Measurements from ENCODE around the gene SPAG9. TPM values are rescaled to one million over a fixed set of nuclear protein-coding genes. Genes with fewer than 3 reads are reported as not detected.
"Not testable (repeated sequence)": the region's sequence is repeated elsewhere in the genome, so short reads cannot be mapped to it uniquely, and the experiment has no call there.

SPAG9 gene
- total RNA-seq, 4 donors from 2014 or later, result 85.2 to 110 (median 94.3) TPM

GRCh38 chr17:51097708-51098446 lies 22.8 kb downstream of the SPAG9 start:
- Histone ChIP-seq H3K36me3 (peaks cover 0 to 8% of the 10 kb centered on the region in 2 donors), H3K4me1 (peaks cover 0 to 71% (median 10%) of the 10 kb centered on the region in 3 donors), H3K9me3 (no peaks in the 10 kb centered on the region), H3K27ac (no peak overlapping the region), H3K27me3 (no peaks in the 10 kb centered on the region), H3K4me3 (no peak overlapping the region)
- 66 to 71% methylated on average over 3 of the region's 4 CpGs for WGBS, 2 donors (ENCODE audit: low coverage in 1 of 2)
- TF ChIP-seq POLR2AphosphoS5 (IDR thresholded peaks at IDR 0.05) (no peak), POLR2A (IDR thresholded peaks at IDR 0.05) (no peak), EP300 (IDR thresholded peaks at IDR 0.05) (no peak)
- ATAC-seq, result no peak

DNA sequence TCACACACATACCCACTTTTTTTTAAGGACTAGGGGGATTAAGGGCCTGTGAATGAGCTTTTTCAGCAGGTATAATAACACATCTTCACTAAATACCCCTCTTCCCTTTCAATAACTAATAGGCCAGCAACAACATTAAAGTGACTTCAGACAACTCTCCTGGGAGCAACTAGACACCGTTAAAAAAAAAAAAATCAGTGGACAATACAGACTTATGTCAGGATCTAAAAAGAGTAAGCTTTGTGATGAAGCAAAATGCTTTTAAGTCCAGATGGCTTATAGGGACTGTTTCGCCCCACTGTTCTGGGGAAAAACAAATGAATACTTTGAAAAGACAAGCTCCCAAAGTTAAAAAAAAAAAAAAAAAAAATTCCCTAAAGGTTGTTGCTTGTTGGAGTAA lies 29.0 kb downstream of the SPAG9 start:
- 43 to 63% methylated on average over 1 to 2 of the region's 2 CpGs for WGBS, 2 donors (ENCODE audit: low coverage in 1 of 2)
- no peak for ATAC-seq
- H3K9me3 ChIP-seq, result no peaks in the 10 kb centered on the region
- no peak overlapping the region for H3K27ac ChIP-seq
- peaks cover 0 to 54% (median 5%) of the 10 kb centered on the region in 3 donors for H3K4me1 ChIP-seq
- H3K4me3 ChIP-seq, result no peak overlapping the region
- no peaks in the 10 kb centered on the region for H3K27me3 ChIP-seq
- H3K36me3 ChIP-seq, result peaks cover 0 to 6% of the 10 kb centered on the region in 2 donors
- TF ChIP-seq, protein P1, sequence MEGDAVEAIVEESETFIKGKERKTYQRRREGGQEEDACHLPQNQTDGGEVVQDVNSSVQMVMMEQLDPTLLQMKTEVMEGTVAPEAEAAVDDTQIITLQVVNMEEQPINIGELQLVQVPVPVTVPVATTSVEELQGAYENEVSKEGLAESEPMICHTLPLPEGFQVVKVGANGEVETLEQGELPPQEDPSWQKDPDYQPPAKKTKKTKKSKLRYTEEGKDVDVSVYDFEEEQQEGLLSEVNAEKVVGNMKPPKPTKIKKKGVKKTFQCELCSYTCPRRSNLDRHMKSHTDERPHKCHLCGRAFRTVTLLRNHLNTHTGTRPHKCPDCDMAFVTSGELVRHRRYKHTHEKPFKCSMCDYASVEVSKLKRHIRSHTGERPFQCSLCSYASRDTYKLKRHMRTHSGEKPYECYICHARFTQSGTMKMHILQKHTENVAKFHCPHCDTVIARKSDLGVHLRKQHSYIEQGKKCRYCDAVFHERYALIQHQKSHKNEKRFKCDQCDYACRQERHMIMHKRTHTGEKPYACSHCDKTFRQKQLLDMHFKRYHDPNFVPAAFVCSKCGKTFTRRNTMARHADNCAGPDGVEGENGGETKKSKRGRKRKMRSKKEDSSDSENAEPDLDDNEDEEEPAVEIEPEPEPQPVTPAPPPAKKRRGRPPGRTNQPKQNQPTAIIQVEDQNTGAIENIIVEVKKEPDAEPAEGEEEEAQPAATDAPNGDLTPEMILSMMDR (IDR thresholded peaks at IDR 0.05), result no peak
- TF ChIP-seq POLR2A (IDR thresholded peaks at IDR 0.05) (no peak), POLR2AphosphoS5 (IDR thresholded peaks at IDR 0.05) (no peak), EP300 (IDR thresholded peaks at IDR 0.05) (no peak)

- not testable (repeated sequence) for H3K27ac ChIP-seq, H3K9me3 ChIP-seq, H3K27me3 ChIP-seq, H3K36me3 ChIP-seq, ATAC-seq, H3K4me3 ChIP-seq
- peaks cover 0 to 62% (median 1%) of the 10 kb centered on the region in 3 donors for H3K4me1 ChIP-seq
- WGBS, 2 donors (ENCODE audit: low coverage in 1 of 2), result 93 to 94% methylated on average over 7 to 10 of the region's 10 CpGs
Measured at GRCh38 chr17:51088868-51089267, 31.8 kb downstream of the SPAG9 start.

- Histone ChIP-seq H3K9me3 (no peaks in the 10 kb centered on the region), H3K4me1 (peaks cover 0 to 56% (median 0%) of the 10 kb centered on the region in 3 donors), H3K27ac (no peak overlapping the region), H3K4me3 (no peak overlapping the region), H3K36me3 (peaks cover 0 to 5% of the 10 kb centered on the region in 2 donors), H3K27me3 (no peaks in the 10 kb centered on the region)
- TF ChIP-seq EP300 (IDR thresholded peaks at IDR 0.05) (no peak), POLR2AphosphoS5 (IDR thresholded peaks at IDR 0.05) (no peak), POLR2A (IDR thresholded peaks at IDR 0.05) (no peak)
- TF ChIP-seq, protein P1 (IDR thresholded peaks at IDR 0.05), result no peak
- WGBS, 2 donors (ENCODE audit: low coverage in 1 of 2), result 78 to 93% methylated on average over 5 to 9 of the region's 9 CpGs
- ATAC-seq, result no peak
Measured at GRCh38 chr17:51088287-51088686, 32.4 kb downstream of the SPAG9 start.

GRCh38 chr17:51087072-51087757 lies 33.5 kb downstream of the SPAG9 start:
- H3K4me1 ChIP-seq, result peaks cover 0 to 48% (median 0%) of the 10 kb centered on the region in 3 donors
- whole genome bisulfite sequencing, 2 donors (ENCODE audit: low coverage in 1 of 2), result 12 to 16% methylated on average over 2 of the region's 2 CpGs
- H3K27ac ChIP-seq, result no peak overlapping the region
- no peak for ATAC-seq
- H3K9me3 ChIP-seq, result no peaks in the 10 kb centered on the region
- H3K27me3 ChIP-seq, result no peaks in the 10 kb centered on the region
- TF ChIP-seq POLR2AphosphoS5 (IDR thresholded peaks at IDR 0.05) (no peak), EP300 (IDR thresholded peaks at IDR 0.05) (no peak), POLR2A (IDR thresholded peaks at IDR 0.05) (no peak)
- TF ChIP-seq, protein P1 (IDR thresholded peaks at IDR 0.05), result no peak
- peaks cover 0 to 5% of the 10 kb centered on the region in 2 donors for H3K36me3 ChIP-seq
- no peak overlapping the region for H3K4me3 ChIP-seq
